ENCODE results near the gene NUS1. TPM values are rescaled to one million over a fixed set of nuclear protein-coding genes. Genes with fewer than 3 reads are reported as not detected.
"Not testable (repeated sequence)": the region's sequence is repeated elsewhere in the genome, so short reads cannot be mapped to it uniquely, and the experiment has no call there.

Gene NUS1
- total RNA-seq (2014; rRNA removed), result 17.4 and 18.9 TPM in 2 replicates
- 16.6 TPM for polyA plus RNA-seq (2012)

- DNase-seq (ENCODE audit: low read depth), result peak; percentile 97
These were observed at the start of gene NUS1 for GRCh38 chr6:117674991-117675657. Gene NUS1, plus strand, starts transcription at chr6:117675469. Its CDS starts 202 bp downstream, at chr6:117675671.

- DNase-seq (ENCODE audit: low read depth), result no peak
These were observed 47.7 kb upstream of the NUS1 start for GRCh38 chr6:117627533-117627932.

GRCh38 chr6:117629119-117629660 is 46.1 kb upstream of the NUS1 start:
- no peak for DNase-seq (ENCODE audit: low read depth)

- DNase-seq (ENCODE audit: low read depth), result no peak
These were observed 37.5 kb upstream of the NUS1 start for GRCh38 chr6:117637770-117638169.

GRCh38 chr6:117642976-117643375 is 32.3 kb upstream of the NUS1 start:
- DNase-seq (ENCODE audit: low read depth), result no peak

GRCh38 chr6:117651984-117652383 is 23.3 kb upstream of the NUS1 start:
- not testable (repeated sequence) for DNase-seq (ENCODE audit: low read depth)

- no peak for DNase-seq (ENCODE audit: low read depth)
These were observed 21.3 kb upstream of the NUS1 start for GRCh38 chr6:117653949-117654348.

- DNase-seq (ENCODE audit: low read depth), result no peak
These were observed 19.9 kb upstream of the NUS1 start for GRCh38 chr6:117655380-117655779.

GRCh38 chr6:117666881-117667280 is 8.4 kb upstream of the NUS1 start:
- no peak for DNase-seq (ENCODE audit: low read depth)

- DNase-seq (ENCODE audit: low read depth), result no peak
These were observed 6.5 kb upstream of the NUS1 start for GRCh38 chr6:117668736-117669135.

- no peak for DNase-seq (ENCODE audit: low read depth)
These were observed 766 bp upstream of the NUS1 start for GRCh38 chr6:117674503-117674902.

GRCh38 chr6:117675658-117676301 is 511 bp downstream of the NUS1 start:
- not testable (repeated sequence) for DNase-seq (ENCODE audit: low read depth)

- DNase-seq (ENCODE audit: low read depth), result no peak
These were observed 1.4 kb downstream of the NUS1 start for GRCh38 chr6:117676577-117677218.

- DNase-seq (ENCODE audit: low read depth), result peak; percentile 37
These were observed 2.4 kb downstream of the NUS1 start for GRCh38 chr6:117677553-117678141.

GRCh38 chr6:117681162-117681741 is 6.0 kb downstream of the NUS1 start:
- DNase-seq (ENCODE audit: low read depth), result no peak

- DNase-seq (ENCODE audit: low read depth), result no peak
These were observed 9.5 kb downstream of the NUS1 start for GRCh38 chr6:117684749-117685148.

GRCh38 chr6:117685359-117685758 is 10.1 kb downstream of the NUS1 start:
- DNase-seq (ENCODE audit: low read depth), result no peak

GRCh38 chr6:117687021-117687648 is 11.9 kb downstream of the NUS1 start:
- DNase-seq (ENCODE audit: low read depth), result no peak

GRCh38 chr6:117689584-117689983 is 14.3 kb downstream of the NUS1 start:
- DNase-seq (ENCODE audit: low read depth), result not testable (repeated sequence)

- DNase-seq (ENCODE audit: low read depth), result no peak
These were observed 31.2 kb downstream of the NUS1 start for GRCh38 chr6:117706504-117706903.

GRCh38 chr6:117706936-117707509 is 31.8 kb downstream of the NUS1 start:
- DNase-seq (ENCODE audit: low read depth), result not testable (repeated sequence)

All from LHCN-M2 (cell line).